Measurements from ENCODE around the gene EGFL7.

EGFL7 gene

DNA sequence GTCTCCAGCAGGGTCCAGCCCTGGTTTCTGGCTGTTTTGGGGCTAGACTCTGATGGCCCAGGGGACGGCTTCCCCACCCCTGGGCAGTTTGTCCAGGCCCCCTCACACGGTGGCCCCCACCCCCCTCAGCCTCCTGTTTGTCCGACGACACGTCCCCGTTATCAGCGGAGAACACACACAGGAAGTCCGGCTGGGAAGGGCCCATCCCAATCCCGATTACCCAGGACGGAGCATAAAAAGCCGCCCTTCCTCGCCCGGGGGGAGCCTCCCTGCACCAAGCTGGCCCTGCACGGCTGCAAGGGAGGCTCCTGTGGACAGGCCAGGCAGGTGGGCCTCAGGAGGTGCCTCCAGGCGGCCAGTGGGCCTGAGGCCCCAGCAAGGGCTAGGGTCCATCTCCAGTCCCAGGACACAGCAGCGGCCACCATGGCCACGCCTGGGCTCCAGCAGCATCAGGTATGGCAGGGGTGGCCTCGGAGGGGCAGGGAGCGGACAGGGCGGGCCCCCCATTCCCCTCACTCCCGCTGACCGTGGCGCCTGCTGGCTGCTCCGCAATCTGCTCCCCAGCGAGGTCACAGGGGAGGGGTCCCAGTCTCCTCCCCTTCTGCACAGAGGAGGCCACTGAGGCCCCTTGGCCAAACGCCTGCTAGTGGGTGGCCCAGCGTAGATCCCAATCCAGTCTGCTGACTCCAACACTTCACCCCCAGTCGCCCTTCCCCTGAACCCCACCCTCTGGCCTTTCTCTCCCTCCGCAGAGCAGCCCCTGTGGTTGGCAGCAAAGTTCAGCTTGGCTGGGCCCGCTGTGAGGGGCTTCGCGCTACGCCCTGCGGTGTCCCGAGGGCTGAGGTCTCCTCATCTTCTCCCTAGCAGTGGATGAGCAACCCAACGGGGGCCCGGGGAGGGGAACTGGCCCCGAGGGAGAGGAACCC lies at the start of gene EGFL7:
Gene EGFL7 (plus strand): TSS at position 261 of the 926 bp plus-strand sequence. CDS start 5,367 bp downstream, outside the sequence.
- no peak for DNase-seq

DNA sequence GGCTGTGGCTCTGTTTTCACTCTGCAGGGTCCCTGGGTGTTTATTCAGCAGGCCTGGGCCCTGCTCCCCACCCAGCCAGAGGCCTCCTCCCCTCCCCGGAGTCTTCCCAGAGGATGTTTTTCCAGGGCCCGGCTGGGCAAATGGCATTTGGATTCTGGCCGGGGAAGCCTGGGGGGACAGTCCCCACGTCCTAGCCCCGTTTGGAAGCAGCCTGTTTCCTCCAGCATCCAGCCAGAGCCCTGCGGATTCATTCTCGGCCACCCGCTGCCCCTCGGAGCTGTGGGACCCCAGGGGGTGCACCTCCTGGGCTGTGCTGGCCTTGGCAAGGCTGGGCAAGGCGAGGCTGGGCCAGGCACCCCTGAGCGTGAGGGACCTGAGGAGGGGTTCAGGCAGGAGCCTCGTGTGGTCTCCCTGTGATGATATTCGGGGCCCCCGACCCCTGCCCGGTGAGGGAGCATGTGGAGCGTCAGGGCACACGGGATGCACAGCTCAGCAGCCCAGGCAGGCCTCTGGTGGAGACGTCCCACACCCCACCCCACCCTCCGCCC lies 48.8 kb upstream of the EGFL7 start:
- DNase-seq, result no peak

DNA sequence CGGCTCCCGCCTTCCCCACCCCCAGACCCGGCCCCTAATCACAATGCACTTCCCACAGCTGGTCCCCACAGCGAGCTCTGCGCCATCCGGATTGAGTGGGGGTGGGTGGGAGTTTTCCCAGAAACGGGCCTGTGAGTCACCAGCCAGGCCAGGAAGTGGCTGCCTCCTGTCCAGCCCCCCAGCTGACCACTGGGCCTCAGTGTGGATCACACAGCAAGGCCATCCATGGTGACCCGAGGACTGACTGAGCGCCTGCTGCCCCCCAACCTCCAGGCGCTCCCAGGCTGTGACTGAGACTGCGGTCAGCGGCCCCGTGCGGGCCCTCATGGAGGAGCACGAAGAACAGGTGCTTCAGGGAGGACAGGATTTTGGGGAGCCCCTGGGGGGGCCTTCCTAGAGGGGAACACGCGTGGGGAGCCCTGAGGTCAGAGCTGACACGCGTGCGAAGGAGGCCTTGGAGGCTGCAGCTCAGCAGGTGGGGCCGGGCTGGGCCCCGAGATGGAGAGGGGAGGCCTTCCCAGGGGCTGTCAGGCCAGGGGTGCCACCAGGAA lies 48.3 kb upstream of the EGFL7 start:
- DNase-seq, result no peak

DNA sequence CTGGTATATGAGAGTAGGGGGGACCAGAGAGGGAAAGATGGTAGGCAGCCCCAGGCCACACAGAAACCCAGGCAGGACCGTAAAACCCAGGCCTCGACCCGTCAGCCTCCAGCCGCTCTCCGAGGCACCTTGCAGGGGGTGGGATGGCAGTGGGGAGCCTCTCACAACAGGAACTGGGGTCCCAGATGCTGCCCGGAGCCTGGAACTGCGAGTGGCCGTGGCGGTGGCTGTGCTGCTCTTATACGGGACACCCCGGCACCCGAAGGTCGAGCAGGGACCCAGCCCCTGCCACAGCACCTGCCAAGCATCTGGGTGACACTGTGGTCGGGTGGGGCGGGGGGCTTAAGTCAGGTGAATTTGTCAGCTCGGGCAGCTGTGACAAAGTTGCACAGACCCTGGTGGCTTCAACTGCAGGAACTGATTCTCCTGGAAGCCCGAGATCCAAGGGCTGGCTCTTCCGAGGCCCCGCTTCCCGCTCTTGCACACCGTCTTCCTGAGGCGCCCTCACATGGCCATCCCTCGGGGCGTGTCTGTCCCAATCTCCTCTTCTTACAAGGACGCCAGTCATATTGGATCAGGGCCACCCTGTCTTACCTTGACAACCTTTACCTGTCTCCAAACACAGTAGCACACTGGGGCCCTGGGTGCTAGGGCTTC lies 47.6 kb upstream of the EGFL7 start:
- no peak for DNase-seq

DNA sequence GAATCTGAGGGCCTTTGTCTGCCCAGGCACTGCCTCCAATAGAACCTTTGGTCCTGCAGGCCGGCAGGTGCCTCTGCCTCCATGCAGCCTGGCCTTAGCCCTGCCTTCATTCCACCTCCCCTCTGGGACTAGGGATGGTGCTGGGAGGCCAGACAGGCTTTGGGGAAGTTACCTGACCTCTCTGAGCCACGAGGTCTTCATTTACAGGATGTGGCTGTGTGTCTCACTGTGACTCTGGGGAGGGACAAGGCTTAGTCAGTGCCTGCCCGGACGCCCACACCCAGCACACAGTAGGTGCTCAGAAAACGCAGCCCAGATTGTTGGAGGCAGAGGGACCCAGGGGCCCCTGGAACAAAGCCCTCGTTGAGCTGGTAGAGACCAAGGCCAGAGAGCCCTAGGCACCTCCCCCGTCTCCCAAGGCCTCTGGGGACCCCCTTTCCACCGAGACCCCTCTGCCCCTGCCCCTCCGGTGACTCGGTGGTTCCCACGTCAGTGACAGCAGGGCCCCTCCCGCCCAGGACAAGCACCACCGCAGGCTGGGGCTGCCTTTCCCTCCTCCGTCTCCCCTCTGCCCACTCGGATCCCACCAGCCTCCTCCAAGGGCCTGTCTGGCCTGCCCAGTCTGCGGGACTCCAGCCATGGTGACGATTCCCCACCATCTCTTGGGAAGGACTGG lies 46.9 kb upstream of the EGFL7 start:
- DNase-seq, result no peak

DNA sequence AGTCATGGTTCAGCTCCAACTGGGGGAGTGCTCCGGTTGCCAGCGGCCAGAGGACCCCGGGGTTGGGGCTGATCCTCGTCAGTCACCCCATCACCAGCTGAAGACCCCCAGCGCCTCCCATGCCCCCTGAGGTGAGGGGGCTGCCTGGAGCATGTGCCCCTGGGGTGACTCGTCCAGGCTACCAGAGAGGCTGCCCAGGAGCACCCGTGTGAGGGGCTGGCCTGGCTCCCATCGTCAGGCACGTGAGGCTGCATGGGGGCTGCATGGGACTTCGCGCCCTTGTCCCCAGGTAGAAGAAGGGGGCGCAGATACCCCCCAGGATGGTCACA lies 46.4 kb upstream of the EGFL7 start:
- DNase-seq, result no peak

DNA sequence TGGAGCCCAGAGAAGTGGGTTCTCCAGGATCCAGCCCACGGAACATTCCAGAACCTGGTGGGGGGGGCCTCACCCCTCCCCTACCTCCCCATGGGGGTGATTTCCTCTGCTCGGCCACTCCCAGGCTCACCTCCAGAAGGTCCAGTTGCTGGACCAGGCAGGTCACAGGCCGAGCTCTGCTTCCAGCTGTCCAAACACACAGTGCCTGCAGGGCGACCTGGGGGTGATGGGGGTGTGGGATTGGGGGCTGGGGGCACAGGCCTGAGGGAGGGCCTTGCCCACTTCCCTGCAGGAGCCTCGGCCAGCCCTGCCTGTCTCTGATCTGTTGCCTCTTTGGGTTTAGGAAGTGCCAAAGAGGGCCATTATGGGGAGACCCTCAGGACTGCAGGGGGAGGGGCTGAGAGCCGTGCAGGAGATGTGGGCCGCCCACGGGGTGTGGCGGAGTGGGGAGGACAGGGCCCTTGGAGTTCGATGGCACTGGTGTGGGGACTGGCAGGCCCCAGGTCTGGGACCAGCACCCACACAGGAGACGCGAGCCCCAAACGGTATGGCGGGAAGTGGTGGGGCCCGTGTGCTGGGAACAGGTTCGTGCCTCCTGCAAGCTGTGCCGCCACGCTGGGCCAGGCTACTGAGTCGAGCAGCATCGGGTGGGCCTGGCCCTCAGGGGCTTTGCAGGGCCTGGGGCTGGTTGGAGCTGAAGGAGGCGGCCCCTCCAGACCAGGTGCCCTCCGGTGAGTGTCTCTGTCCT lies 45.6 kb upstream of the EGFL7 start:
- no peak for DNase-seq

DNA sequence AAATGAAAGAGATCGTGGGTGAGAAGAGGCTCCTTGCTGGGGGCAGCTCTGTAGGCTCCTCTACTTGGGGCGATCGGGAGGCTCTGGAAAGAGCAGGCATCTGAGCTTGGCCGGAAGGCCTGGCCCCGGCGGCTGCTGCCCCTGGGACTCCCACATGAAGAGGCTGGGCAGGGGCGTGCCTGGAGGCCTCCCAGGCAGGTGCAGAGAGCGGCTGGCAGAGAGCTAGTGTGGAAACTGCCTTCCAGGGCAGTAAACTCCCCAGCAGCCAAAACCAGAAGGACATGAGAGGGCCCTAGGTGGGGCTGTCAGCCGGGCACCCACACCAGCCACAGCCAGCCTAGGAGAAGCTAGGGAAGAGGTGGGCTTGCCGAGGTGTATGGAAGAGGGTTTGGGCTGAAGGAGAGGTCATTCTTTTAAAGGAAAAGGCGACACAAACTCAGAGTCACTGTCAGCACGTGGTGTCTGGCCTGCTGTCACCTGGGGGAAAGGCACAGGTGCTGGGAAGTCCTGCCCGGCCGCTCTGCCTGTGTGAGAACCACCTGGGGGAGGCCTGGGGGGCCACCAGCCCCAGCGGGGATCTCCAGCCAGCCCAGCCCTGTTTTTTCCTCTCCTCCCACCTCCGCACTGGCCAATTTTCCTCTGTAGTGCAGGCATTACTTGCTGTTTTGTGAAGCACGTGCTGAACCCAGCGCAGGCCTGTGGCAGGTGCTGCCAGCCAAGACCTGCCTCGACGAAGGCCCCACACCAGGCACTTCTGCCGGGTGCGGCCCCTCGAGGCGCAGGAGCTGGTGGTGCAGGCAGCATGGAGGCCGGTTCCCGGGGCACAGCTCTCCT lies 44.8 kb upstream of the EGFL7 start:
- no peak for DNase-seq

DNA sequence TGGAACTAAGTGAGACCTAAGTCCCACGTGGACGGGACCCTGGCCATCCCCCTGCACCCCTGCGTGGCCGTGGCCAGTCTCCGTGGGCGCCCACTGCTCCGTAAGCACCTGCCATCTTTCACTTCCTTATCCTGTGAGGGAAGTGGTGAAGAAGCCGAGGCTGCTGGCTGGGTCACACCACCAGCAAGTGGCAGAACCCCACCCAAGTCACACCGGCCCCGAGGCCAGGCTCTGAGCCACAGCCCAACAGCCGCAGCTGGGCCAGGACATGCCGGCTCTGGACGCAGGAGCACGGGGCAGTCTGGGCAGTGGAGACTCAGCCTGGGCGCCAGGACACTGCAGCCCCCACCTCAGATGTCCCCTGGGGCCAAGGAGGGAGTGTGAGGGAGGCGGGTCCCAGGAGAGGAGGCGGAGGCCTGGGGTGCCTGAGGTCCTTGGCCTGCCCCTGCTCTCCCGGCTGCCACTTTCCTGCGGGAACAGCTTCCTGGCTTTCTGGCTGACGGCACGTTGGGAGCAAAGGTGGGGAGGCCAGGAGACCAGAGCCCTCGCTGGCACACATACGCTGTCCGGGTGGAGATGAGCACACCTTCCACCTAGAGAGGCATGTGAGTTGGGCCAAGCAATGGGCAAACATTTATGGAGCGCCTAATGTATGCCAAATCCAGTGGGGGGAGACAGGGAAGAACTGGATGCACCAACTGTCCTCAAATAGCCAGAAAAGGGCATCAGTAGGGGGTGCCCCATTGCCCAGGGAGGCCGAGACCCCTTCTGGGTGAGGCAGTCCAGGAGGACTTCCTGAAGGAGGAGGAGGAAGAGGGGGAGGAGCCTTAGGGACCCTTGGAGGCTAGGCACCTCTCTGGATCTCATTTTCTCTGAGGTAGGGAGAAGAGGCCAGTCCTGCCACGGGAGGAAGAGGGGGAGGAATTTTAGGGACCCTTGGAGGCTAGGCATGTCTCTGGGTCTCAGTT lies 43.9 kb upstream of the EGFL7 start:
- DNase-seq, result peak in 1 of 2 experiments; percentile 12

DNA sequence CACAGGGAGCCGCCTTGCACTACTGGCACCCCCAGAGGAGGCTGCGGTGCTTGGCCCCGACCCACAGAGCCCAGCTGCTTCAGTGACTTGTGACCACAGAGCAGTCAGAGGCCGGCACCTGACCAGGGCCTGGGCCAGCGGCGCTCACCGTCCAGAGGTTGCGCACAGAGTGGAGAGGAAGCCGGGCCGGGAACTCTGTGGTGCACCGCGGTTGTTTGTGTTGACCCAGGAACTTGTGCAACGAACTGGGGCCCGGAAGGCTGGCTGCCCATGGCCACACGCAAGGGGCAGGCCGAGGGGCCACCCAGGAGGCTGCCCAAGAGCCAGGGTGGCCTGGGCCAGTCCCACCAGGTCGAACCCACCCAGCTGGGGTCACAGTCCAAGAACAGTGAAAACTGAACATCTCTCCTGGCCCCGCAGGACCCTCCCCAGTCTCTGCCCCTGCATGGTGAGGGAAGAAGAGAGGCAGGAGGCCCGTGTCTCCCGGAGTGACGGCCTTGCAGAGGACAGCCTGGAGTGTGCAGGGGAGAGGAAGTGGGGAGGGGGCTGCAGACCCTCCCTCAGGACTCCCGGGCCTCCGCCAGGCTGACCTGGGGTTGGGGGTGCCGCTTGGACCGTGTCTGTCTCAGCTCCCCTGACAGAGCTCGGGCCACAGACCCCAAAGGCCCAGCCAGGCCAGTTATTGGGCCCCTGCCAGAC lies 42.8 kb upstream of the EGFL7 start:
- DNase-seq, result peak in 1 of 2 experiments; percentile 11

DNA sequence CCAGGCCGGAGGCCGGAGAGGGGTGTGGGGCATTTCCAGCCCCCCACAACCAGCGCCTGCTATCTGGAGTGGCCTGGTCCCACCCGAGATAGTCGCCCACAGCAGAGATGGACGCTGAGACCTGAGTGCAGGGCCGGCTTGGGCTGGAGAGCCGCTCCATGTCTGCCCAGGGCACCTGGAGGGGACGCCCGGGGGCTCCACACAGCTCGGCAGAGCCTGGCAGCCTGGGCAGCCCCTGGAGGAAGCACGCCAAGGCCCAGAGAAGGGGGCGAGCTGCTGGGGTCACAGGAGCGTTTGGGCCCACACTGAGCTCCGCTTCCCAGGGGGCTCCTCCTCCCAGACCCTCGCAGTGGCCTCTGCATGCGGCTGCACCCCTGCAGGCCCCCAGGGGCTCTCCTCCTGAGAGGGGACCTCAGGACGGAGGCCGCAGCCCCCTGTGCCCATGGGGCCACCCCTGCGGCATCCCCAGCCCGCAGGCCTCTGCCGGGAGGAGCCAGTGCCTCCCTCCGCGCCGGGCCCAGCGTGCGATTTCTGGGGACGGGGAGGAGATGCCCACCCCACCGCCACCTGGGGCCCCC lies 42.2 kb upstream of the EGFL7 start:
- no peak for DNase-seq

DNA sequence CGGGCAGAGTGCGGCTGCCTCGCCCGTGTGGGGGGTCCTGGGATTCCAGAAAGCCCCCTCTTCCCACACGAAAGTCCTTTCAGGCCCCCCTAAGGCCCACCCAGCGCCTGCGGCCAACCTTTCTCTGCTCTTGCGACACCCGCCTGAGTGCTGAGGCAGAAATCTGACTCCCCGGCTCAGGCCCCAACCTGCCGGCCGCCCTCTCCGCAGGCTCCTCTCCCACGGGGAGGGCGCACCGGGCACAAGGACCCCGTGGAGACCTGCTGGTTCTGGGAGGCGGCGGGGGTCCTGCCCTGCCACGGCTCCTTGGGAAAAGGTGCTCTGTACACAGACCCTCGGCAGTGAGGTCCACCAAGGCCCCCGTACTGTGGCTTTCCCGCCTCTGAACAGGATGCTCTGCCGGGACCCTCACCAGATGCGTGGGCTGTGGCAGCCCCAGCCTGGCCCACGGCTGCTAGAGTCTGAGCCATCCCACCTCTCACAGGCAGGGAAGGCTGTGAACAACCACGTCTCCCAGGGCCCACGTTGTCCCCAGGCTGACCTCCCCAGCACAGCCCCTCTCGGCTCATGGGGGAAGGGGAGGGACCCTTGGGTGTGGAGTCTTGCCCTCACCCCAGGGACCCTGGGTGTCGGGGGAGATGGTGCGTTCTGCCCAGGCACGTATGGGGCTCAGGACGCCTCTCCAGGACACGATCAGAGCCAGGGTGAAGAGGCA lies 41.5 kb upstream of the EGFL7 start:
- DNase-seq, result no peak

DNA sequence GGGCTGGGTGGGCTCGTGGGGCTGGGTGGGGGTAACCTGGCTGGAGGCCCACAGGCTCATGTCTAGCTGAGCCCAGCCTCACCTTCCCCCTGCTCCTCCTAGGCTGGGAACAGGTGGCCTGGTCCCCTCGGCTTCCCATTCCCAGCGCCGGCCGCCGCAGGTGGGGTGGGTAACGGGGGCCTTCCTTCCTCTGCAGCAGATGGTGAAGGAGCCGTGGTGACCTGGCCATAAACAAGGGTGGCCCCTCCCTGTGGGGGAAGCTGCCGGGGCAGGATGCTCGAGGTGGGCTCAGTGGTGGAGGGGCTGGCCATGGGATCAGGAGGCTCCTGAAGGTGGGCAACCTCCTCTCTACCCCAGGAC lies 41.0 kb upstream of the EGFL7 start:
- DNase-seq, result no peak

DNA sequence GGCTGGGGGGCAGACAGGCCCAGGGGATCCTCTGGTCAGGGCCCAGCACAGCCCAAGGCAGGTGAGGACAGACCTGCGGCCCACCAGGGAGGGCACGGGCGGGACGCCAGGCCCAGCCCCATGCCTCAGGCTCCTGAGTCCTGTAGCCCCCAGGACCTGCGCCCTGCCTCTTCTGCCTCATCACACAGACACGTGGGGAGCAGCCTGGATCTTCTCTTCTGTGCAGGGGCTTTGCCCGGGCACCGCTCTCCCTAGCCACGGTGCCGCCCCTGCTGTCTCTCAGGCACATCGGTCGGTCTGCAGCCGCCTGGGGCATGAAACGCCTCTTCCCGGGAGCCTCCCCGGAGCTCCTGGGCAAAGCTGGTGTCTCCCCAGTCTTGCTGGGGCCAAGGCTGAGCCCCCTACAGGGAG lies 40.2 kb upstream of the EGFL7 start:
- DNase-seq, result no peak

DNA sequence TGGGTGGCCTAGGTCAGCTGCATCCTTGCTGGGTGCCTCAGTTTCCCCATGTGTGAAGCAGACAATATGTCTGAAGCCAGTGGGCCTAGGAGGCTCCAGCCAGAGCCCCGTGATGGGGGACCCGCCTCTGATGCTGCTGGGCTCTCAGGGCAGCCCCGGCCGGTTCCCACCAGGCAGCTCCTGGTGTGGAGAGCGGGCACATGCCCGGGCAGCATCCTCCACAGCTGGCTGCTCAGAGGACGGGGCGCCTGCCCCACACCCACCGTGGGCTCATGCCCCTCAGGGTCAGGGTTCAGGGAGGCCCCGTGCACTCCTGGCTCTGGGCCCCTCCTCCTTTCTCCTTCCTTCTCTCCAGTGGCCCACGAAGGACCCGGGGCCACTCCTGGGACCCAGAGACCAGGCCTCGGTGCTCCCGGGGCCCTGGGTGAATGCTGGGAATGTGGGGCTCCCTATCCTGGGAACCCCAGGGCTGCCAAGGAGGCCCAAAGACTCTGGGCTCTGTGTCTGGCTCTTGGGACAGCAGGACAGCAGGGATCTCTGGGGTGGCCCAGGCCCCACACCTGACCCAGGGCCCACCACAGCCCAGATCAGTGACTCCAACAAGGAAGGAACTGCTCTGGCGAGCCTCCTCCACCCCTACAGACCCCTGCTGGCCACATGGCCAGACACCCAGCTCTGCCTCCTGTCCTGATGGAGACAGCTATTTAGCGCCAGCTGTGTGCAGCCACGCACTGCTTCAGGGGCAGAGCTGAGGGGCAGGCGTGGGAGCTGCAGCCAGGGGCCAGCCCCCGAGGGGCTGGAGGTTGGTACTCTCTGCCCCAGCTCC lies 39.5 kb upstream of the EGFL7 start:
- DNase-seq, result no peak

DNA sequence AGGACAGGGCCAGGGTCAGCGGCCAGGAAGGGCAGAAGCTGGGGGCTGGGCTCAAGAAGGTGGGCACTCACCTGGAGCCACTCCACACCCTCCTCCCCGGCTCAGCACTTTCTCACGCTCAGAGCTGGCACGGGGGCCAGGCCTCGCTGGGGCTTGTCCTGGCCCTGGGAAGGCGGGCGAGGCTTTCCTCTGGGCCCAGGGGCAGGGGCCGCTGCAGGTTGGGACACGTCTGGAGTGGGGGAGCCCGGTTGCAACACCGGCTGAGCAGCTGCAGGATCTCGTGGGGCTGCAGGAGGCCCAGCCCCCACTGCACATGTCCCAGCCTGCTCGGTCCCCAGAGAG lies 38.9 kb upstream of the EGFL7 start:
- DNase-seq, result no peak

DNA sequence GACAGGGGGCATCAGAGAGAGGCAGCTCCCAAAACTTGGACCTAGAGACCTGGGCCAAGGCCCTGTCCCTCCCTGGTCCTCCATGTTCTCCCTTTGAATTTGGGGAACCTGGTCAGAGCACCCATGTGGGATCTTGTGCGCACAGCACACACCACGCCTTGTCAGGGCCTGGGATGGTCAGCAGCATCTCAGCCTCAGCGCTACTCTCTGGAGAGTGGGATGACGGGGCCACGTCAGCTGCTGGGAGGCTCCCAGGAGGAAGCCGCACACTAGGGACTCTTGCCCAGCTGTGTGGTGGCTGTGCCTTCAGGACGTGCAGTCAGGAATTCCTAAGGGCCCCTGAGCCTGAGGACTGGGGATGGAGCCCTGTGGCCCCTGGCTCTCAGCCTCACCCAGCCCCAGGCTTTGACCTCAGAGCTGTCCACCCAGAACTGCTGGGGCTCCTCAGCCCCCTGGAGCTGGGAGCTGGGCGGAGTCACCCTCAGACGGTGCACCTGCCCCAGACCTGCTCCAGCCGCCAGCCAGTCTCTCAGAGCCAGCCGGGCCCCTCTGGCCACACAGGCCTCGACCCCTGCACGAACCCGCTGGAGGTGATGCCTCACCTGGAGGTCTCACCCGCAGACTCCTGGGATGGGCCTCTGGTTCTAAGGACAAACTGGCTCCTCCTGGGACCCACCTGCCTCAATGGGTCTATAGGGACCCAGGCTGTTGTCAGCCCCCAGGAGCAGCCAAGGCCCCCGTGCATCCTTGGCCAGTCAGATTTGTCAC lies 38.3 kb upstream of the EGFL7 start:
- DNase-seq, result no peak

Measured in Kasumi-1 (cell line).